AG20443 (cell line): ENCODE data around the gene GABARAPL2.

Experiments used
- DNase-seq: peaks from one replicate; pipeline ENCODE4 v3.0.0; 2012; ENCODE audit warnings: low spot score, mixed read lengths

GABARAPL2 gene

DNA sequence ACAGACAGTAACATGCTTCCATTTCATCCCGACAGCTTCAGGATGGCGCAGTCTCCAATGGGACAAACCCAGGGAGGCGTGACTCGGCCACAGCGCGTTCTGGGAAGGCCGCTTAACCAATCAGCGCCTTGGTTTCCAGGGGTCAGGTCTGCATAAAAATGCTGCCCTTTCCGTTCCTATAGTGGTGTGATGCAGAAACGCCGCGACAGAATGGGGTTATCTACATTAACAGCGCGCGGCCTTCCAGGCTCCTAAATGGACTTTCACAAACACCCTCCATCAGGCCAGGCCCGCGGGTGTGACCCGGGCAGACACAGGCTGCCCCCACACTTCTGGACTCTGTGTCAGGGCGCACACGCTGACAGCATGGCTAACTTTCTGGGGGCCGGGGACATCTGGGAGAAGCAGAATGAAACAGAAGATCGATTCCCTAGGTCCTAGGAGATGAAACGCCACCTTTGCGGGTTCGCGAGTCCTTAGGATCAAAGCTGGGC lies 10.9 kb upstream of the GABARAPL2 start:
- DNase-seq: peak; percentile 92

DNA sequence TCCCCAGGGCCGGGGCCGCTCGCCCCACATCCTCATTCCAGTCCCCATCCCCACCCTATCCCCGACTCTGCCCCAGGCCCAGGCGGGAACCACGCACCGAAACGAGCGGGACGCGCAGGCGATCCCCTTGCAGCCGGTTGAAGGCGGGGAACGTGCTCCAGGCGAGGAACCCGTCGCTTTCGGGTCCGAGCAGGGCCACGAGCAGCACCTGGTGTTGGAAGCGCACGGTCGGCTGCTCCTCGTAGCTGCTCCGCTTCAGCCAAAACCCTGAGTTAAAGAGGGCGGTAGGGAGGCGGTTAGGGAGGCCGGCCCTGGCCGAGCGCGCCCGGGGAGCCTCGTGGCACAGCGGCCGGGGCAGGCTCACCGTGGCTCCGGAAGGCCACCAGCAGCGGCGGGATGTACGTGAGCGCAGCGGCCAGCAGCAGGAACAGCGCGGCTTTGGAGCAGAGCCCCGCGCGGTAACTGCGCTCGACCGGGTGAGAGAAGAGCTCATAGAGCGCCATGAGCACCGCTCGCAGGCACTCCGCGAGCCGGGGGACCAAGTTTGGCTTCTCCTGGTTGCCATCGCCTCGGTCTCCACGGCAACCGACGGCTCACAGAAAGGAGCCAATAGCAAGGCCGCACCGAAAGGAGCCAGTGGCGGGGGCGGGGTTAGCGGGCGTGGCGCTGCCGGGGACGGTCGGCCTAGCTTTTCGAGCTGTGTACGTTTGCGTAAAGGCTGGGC lies 10.3 kb upstream of the GABARAPL2 start, which contains the start of gene TMEM231:
Gene TMEM231 (minus strand): TSS at position 546 of the 724 bp plus-strand sequence. CDS start 43 bp downstream, at position 503.
- peak; percentile 97 for DNase-seq

DNA sequence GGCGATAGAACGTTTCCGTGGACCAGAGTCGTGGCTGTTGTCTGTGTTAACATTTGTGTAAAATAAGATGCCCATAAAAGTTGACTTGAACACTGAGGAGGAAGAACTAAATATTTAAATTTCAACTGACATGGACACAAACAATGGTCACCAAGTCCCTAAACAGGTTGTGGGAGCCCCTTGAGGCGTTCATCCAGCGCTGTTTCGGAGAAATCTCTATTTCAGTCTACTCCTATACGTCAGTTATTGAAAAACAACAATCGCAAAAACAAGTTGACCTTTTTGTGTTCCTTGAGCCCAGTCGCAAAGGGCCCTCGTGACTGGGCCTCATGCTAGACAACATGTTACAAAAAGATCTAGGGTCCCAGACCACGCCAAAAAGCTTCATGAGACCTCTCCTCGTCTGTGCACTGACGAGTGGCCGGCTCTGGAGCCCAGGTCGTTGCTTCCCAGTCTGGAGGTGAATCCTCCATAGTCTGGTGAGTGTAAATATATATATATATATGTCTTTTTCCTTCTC lies 9.7 kb upstream of the GABARAPL2 start:
- no peak for DNase-seq

DNA sequence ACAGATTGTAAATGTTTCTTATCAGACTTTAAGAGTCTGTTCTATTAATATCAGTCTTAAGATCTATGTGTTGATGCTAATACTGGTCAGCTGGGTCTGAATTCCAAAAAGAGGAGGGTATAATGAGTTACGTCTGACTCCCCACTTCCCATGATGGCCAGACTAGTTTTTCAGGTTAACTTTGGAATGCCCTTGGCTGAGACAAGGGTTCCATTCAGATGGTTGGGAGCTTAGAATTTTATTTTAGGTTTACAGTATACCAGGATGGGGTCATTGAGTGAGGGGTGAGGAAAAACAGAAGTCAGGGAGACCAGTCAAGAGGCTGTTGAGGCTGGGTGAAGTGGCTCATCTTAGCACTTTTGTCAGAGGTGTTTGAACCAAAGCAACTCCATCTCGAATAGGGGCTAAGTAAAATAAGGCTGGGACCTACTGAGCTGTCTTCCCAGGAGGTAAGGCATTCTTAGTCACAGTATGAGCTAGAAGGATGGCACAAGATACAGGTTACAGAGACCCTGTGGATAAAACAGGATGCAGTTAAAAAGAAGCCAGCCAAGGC lies 7.3 kb upstream of the GABARAPL2 start:
- DNase-seq: no peak

DNA sequence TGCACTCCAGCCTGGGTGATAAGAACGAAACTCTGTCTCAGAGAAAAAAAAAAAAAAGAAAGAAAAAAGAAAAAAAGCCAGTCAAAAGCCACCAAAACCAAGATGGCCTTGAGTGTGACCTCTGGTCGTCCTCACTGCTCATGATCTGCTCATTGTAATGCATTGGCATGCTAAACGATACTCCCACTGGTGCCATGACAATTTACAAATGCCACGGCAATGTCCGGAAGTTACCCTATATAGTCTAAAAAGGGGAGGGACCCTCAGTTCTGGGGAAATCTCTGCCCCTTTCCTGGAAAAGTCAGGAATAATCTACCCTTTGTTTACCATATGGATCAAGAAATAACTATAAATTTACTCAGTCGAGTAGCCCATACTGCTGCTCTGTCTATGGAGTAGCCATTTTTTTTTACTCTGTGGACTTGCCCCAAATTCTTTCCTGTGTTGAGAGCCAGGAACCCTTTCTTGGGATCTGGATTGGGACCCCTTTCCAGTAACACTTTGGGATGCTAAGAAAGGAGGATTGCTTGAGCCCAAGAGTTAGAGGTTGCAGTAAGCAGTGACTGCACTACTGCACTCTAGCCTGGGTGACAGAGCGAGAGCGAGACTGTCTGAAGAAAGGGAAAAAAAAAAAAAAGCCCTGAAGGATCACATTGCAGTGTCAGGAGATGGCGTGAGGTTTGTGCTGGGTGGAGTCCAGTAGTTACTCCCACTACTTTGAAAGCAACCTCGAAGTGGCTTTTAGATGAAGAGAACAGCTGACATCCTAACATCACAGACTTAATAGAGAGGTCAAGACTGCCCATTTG lies 6.4 kb upstream of the GABARAPL2 start:
- peak; percentile 66 for DNase-seq

DNA sequence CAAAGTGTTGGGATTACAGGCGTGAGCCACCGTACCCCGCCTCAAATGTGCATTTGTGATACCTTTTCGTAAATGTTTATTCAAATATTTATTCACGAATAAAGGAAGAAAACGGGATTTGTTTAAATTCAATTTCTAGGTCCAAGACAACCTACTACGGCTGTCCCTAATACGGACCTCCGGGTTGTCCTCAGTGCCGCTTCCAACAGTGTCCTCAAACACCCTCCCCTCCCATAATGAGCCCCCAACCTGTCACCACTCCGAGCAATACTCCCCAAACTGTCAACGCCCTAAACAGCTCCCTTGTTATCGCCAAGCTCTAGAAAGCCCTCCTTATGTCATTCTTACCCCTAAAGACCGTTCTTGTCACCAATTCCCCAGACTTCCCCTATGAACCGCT lies 539 bp upstream of the GABARAPL2 start:
- peak; percentile 16 for DNase-seq

DNA sequence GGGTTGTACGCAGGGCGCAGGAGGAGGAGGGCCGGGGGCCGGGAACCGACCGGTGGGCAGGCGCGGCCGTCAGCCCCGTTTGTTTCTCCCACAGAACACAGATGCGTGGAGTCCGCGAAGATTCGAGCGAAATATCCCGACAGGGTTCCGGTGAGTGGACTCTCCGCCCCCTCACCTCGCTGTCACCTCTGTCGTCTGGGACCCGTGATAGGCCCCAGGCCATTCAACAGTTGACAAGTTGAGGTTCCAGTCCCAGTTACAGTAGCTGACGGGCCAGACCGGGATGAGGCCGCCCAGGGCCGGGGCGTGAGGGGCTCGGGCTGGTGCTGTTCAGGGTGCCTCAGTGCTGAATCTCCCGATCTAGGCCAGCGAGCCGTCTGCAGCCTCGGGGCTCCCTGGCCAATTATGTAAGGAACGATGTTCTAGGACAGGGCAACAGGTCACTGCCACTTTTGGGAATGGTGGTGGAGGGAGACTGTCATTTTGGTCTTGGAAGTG lies 628 bp downstream of the GABARAPL2 start:
- DNase-seq: peak; percentile 25

DNA sequence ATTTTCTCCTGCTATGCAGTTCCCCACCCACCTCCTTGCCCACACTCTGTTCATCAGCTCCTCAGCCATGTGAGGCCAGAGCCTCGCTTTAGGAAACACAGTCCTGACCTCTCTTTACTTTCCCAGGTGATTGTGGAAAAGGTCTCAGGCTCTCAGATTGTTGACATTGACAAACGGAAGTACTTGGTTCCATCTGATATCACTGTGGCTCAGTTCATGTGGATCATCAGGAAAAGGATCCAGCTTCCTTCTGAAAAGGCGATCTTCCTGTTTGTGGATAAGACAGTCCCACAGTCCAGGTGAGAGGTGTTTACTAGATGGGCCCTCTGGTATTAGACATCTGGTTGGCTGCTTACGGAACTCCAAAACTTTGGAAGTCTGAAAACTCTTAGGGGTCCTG lies 1.7 kb downstream of the GABARAPL2 start:
- no peak for DNase-seq

DNA sequence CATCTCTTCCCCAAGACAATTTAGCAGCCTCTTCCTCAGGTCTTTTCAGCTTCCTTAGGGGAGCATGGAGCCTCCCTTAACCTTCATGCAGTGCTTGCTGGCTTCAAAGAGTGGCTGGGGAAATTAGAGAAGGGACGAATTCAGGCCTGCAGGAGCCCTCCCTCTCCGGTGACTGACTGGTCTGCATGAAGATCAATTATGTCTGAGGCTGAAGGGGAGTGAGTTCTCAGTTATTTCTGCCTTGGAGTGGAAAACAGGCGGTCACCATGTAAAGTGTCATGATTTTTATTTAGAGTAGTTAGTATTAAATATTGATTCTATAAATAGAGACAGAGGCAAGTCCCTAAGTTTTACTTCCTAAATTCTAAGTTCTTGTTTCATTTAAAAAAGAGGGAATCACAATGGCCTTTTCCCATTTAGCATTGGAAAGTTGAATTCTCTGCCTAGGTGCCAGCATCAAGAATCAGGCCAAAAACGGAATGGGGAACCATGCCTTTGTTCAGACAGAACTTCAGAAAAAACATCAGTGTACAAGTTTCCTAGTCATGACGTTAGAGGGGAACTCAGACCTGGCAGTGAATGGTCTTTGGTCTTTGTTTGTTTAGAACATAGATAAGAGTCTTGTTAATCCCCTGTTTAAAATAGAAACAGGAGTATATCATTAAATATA lies 4.4 kb downstream of the GABARAPL2 start:
- DNase-seq: no peak

DNA sequence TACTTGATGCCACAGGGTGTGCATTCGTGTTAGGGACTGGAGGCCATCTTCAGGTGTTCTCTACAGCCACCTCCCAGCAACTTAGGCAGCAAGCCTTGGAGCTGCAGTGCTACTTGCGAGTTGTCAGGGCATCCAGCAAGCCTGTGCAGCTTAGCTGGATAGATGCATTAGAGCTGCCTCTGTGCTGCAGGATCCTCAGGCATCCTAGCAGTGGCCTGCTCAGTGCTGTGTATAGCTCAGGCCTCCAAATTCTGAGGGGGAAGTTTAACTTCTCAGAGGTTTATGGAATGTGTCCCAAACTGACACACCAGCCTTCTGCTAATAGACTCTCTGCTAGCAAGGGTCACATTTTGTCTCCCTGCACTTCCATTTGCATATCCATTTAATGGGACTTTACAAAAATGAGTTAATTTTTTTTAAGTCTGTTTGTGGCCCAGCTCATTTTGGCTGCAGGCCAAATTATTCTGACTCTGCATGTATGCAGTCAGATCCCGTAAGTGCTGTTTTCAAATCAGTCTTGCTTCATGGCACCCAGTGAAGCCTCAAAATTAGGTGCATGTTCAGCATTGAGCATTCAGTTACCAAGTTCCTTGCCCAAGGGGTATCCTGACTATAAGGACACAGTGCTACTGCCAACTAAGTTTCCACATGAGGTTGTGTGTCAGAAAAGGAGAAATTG lies 6.8 kb downstream of the GABARAPL2 start:
- no peak for DNase-seq

DNA sequence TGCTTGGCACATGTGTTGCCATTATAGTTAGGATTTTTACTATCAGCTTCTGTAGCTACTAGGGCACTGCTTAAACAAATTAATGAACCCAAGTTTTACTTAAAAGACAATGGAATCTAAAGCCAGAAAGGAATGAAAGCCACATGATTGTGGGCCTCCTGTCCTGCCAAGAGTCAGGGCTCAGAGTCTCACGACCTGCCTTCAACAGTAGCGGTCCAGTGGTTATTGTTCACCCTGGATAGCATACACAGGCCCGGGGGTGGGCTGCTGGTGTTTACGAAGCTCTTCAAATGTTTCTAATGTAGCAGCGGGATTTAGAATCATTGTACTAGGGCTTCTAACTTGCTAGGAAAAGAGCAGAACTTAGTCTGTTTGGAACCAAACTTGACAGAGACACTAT lies 7.8 kb downstream of the GABARAPL2 start:
- no peak for DNase-seq

DNA sequence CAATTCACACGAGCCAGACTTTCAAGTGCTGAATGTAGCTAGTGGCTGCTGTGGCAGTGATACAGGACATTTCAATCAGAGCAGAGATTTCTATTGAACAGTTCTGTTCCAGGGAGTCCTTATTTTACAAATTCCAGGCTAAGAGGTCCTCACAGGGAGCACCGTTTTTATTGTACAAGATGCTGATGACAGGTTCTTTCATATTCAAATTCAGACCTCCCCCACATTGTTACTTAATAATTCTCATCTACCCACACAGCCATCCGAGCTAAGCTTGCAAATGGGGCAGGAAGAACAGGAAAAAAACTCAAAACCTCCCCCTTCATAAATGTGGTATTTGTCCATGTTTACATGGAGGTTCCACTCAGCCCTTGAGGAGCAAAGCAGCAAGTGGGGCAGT lies 9.8 kb downstream of the GABARAPL2 start:
- no peak for DNase-seq

DNA sequence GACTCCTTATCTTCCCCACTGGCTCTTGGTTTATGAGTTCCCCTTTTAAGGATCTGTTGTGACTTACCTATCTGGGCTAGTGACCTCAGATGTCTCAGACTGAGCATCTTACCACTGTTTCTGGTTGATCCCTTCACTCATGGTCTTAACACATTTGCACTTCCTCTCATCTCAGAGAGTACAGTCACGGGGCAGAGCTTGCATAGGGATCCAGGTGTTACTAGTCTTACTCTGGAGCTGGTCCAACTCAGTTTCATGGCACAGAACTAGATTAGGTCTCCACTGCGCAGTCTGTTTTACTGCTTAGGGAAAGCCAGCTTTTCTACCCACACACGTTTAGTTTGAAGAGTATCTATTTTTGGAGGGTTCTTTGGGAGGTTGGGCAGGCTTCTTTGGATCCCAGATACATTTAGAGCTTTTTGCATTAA lies 10.2 kb downstream of the GABARAPL2 start:
- no peak for DNase-seq

DNA sequence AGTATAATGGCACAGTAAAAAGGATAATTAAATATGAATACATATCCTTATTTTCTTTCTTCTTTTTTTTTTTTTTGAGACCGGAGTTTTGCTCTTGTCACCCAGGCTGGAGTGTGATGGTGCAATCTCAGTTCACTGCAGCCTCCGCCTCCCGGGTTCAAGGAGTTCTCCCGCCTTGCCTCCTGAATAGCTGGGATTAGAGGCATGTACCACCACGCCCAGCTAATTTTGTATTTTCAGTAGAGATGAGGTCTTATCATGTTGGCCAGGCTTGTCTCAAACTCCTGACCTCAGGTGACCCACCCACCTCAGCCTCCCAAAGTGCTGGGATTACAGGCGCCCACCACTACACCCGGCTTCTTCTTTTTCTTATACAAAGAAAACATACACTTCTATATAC lies 12.0 kb downstream of the GABARAPL2 start:
- DNase-seq: no peak

DNA sequence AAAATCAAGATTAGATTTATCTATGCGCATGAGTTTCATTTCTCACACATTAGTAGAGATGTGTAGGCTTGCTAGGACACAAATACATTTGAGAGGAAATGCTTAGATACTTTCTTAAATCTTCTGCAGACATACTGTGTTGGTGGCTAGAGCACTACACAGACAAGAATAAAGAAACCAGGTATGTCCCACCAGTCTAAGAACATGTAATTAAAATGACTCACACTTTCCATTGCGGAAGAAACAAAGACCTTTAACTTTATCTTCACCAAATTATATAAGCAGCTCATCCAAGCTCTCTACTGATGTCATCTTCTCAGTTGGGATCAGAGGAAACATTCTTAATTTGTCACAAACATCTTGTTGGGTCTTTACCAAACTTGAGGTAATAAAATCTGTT lies 12.5 kb downstream of the GABARAPL2 start:
- no peak for DNase-seq

DNA sequence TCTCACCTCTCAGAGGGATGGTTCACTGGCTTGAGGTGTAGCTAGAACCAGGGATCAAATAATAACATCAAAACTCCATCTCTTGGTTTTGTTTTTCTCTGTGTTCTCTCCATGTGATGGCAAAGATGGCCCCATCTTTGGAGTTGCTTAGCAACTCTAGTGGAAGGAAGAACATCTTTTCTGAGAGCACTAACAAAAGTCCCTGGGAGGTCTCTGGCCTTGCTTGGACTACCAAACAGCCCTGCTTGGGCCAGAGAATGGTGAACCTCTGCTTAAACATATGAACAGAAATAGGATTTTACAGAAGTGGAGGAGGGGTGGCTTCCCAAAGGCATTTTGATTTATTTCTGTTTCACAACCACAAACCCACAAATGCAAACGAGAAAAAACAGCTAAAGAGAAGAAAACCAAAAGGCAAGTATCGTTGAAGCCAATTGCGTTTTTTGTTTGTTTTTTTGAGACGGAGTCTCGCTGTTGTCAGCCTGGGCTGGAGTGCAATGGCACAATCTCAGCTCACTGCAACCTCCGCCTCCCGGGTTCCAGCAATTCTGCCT lies 13.2 kb downstream of the GABARAPL2 start:
- DNase-seq: no peak

DNA sequence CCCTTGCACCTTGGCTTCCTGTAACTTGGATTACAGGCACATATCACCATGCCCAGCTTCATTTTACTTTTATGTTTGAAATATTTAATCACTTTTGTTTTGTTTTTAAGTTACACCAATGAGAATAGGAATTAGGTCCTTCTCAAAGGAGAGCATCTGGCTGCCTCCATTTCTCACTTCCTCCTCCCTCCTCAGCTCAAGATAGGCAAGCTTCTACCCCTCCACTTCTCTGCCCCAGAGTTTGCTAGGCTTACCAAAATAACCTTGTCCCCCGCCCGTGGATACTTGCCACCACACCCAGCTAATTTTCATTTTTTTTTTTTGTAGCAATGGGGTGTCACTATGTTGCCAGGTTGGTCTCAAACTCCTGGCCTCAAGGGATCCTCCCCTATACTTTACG lies 17.9 kb downstream of the GABARAPL2 start:
- DNase-seq: no peak

DNA sequence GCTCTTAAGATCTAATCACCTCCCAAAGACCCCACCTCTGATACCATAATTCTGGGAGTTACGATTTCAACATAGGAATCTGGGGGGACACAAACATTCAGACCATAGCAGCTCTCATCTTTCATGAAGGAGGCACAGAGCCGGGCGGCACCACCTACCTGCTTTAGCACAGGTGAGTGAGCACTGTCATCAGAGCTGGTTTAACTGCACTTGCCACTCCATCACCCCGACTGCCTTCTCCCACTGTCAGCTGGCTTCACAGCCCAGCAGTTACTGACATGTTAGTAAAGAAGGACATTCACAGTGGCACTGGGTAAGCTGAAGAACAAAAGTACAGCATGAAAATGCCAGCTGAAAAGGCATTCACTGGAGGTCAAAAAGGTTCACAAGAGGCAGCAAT lies 22.5 kb downstream of the GABARAPL2 start:
- no peak for DNase-seq

DNA sequence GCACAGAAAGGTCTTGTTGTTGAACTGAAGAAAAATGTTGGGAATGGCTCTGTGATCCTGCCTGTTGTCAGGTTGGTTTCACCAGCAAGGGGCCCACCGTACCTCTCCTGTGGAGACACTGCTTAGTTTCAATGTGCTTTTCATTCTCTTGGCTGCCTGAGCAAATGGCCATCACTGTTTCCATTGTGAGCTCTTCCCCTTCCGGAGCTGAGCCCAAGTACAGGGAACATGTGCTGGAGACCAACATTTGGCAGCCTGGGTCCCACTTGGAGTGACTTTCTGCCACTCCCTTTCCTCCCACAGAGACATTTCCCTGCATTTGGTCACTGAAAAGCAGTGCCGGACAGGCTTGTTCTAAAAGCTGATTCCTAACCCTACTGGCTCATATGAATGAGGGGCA lies 23.1 kb downstream of the GABARAPL2 start:
- peak; percentile 16 for DNase-seq

DNA sequence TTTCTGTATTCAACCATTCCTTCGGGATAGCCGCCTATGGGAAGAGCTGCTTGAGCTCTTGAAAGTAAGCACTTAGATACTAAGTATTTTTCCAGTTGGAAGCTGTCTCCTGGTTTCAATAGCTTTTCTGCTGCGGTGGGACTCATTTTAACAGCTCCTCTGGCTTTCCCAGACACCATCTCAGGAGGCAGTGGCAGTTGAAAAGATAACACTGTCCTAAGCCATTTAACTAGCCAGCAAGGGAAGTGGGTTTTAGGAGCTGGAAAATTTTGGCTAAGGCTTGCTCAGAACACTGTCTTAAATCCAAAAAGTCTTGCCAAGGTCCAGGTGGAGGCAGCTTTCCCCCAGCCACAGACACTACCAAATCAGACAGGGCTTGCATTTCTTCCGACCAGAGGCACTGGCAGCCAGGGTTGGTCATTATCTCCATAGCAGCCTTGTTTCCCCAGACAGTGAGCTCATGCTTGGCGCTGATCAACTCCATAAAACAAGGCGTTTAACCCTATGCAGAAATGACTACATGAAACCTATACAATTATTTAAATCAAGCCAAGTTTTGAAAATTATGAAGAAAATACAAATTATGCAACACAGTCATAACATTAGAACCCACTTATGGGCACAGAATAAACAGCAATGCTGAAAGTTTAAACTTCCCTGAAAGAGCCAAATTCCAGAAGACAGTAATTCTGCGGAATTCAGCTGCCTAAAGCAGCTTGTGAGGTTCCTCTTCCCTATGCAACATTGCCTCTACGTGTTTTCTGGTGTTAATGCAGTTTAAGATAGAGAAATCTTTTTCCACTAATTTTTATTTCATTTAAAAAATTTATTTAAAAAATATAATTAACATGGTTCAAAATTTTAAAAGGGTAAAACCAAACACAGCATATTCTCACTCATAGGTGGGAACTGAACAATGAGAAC lies 25.0 kb downstream of the GABARAPL2 start:
- peak; percentile 86 for DNase-seq
